Endodermal cell (in vitro differentiated cells): ENCODE data around the gene ZNF462. TPM values are rescaled to one million over a fixed set of nuclear protein-coding genes. Genes with fewer than 3 reads are reported as not detected.

ENCODE experiments used
- DNase-seq: peaks from one replicate; pipeline ENCODE4 v3.0.0-alpha.2; 2017
- H3K27ac ChIP-seq: 2 replicates; pipeline ENCODE4 v1.5.1; 2013; ENCODE audit warnings: mild to moderate bottlenecking, low read depth, low read length, moderate library complexity
- H3K27me3 ChIP-seq: 2 replicates; pipeline ENCODE4 v1.6.1; 2013; ENCODE audit warnings: mild to moderate bottlenecking, low read length, moderate library complexity; ENCODE audit not compliant: insufficient read depth, control insufficient read depth, poor library complexity, severe bottlenecking
- H3K36me3 ChIP-seq: 2 replicates; pipeline ENCODE4 v1.7.0; 2013; ENCODE audit warnings: mild to moderate bottlenecking, low read length, moderate library complexity; ENCODE audit not compliant: control insufficient read depth, insufficient read depth
- H3K4me1 ChIP-seq: one replicate; pipeline ENCODE4 v1.7.0; 2013; ENCODE audit warnings: low read length; ENCODE audit not compliant: control insufficient read depth, insufficient read depth
- H3K4me3 ChIP-seq: 2 replicates; pipeline ENCODE4 v1.5.1; 2013; ENCODE audit warnings: mild to moderate bottlenecking, low read length, moderate library complexity
- H3K9ac ChIP-seq: 2 replicates; pipeline ENCODE4 v1.6.1; 2013; ENCODE audit warnings: mild to moderate bottlenecking, low read length, moderate library complexity; ENCODE audit not compliant: poor library complexity, severe bottlenecking; ENCODE audit errors: extremely low read depth
- H3K9me3 ChIP-seq: 2 replicates; pipeline ENCODE4 v1.6.1; 2013; ENCODE audit warnings: mild to moderate bottlenecking, low read length, moderate library complexity; ENCODE audit not compliant: control insufficient read depth
- H3K27ac Mint-ChIP-seq: 2 replicates; pipeline ENCODE4 v1.8.0; 2020; ENCODE audit warnings: mixed read lengths
- H3K27me3 Mint-ChIP-seq: 2 replicates; pipeline ENCODE4 v1.8.0; 2021; ENCODE audit warnings: mild to moderate bottlenecking, mixed read lengths; ENCODE audit not compliant: insufficient read depth
- H3K36me3 Mint-ChIP-seq: 2 replicates; pipeline ENCODE4 v1.8.0; 2020; ENCODE audit warnings: low read depth, mixed read lengths
- H3K4me1 Mint-ChIP-seq: 2 replicates; pipeline ENCODE4 v1.8.0; 2020; ENCODE audit warnings: mixed read lengths
- H3K4me3 Mint-ChIP-seq: 2 replicates; pipeline ENCODE4 v1.8.0; 2020; ENCODE audit warnings: mild to moderate bottlenecking, moderate library complexity, mixed read lengths
- H3K9me3 Mint-ChIP-seq: 2 replicates; pipeline ENCODE4 v1.8.0; 2020; ENCODE audit warnings: mild to moderate bottlenecking, mixed read lengths
- CTCF ChIP-seq: fragments of 200-600 bp; sonication (generic); conservative IDR thresholded peaks from 2 replicates; pipeline ENCODE4 v1.5.0; 2021; ENCODE audit warnings: antibody characterized with exemption, mild to moderate bottlenecking
- WGBS, 2 experiments: methylation state at CpG; one replicate each; pipeline versions ENCODE4 v1.1.5 to v1.1.7; 2013; ENCODE audit warnings: missing lambda C conversion rate in 2 of 2, mixed read lengths in 1 of 2; ENCODE audit not compliant: insufficient coverage in 1 of 2, insufficient read length in 1 of 2; 5-methylcytosine and 5-hydroxymethylcytosine counted together
- total RNA-seq, 2 donors: library from RNA; stranded (reverse); fragmentation: NEBNext Ultra II Directional in 1 of 2; extraction: Animal tissue kit (Norgen Biotek cat#: 25700) in 1 of 2; gene quantifications; 2 replicates in 1 of 2; 3 replicates in 1 of 2; pipeline ENCODE4 v1.2.1, GENCODE V29; 2021

Gene ZNF462
- total RNA-seq, 2 donors from 2014 or later, result 68.2 to 88.4 TPM

GRCh38 chr9:107042606-107043005 lies 179.6 kb downstream of the ZNF462 start:
- no peak for DNase-seq

GRCh38 chr9:107043886-107044285 lies 180.9 kb downstream of the ZNF462 start:
- TF ChIP-seq CTCF, result no peak
- H3K4me3 ChIP-seq, result no peak overlapping the region
- peak; percentile 56 for DNase-seq
- no peak overlapping the region for H3K27ac ChIP-seq
- 82 to 83% methylated on average over 3 to 5 of the region's 5 CpGs for WGBS, 2 experiments
- H3K27me3 Mint-ChIP-seq, result no peaks in the 10 kb centered on the region
- no peaks in the 10 kb centered on the region for H3K36me3 ChIP-seq
- H3K9ac ChIP-seq, result no peak overlapping the region
- no peaks in the 10 kb centered on the region for H3K9me3 Mint-ChIP-seq
- H3K9me3 ChIP-seq, result no peaks in the 10 kb centered on the region
- no peak overlapping the region for H3K4me3 Mint-ChIP-seq
- no peaks in the 10 kb centered on the region for H3K27me3 ChIP-seq
- peaks cover under 1% of the 10 kb centered on the region for H3K4me1 Mint-ChIP-seq
- no peak overlapping the region for H3K27ac Mint-ChIP-seq
- no peaks in the 10 kb centered on the region for H3K36me3 Mint-ChIP-seq
- no peaks in the 10 kb centered on the region for H3K4me1 ChIP-seq

More at GRCh38 chr9:107042606-107043005, 179.6 kb downstream of the ZNF462 start:
- Histone ChIP-seq H3K9ac (no peak overlapping the region), H3K9me3 (no peaks in the 10 kb centered on the region), H3K27me3 (no peaks in the 10 kb centered on the region), H3K27ac (no peak overlapping the region), H3K4me1 (no peaks in the 10 kb centered on the region), H3K4me3 (no peak overlapping the region), H3K36me3 (no peaks in the 10 kb centered on the region)
- Mint-ChIP-seq H3K36me3 (no peaks in the 10 kb centered on the region), H3K27ac (no peak overlapping the region), H3K4me3 (no peak overlapping the region), H3K9me3 (no peaks in the 10 kb centered on the region), H3K4me1 (no peaks in the 10 kb centered on the region), H3K27me3 (no peaks in the 10 kb centered on the region)
- TF ChIP-seq CTCF, result no peak

- no peak overlapping the region for H3K27ac ChIP-seq
- H3K9ac ChIP-seq, result no peak overlapping the region
- no peaks in the 10 kb centered on the region for H3K4me1 ChIP-seq
- no peaks in the 10 kb centered on the region for H3K9me3 ChIP-seq
- no peak overlapping the region for H3K4me3 Mint-ChIP-seq
- peaks cover 1% of the 10 kb centered on the region for H3K27me3 Mint-ChIP-seq
- no peaks in the 10 kb centered on the region for H3K27me3 ChIP-seq
- DNase-seq, result peak; percentile 60
- no peak overlapping the region for H3K27ac Mint-ChIP-seq
- no peaks in the 10 kb centered on the region for H3K9me3 Mint-ChIP-seq
- TF ChIP-seq CTCF, result peak; percentile 49
- WGBS, 2 experiments, result 75 to 95% methylated on average over 1 to 4 of the region's 4 CpGs
- no peaks in the 10 kb centered on the region for H3K36me3 Mint-ChIP-seq
- H3K36me3 ChIP-seq, result no peaks in the 10 kb centered on the region
- peaks cover 10% of the 10 kb centered on the region for H3K4me1 Mint-ChIP-seq
- H3K4me3 ChIP-seq, result no peak overlapping the region
Measured at GRCh38 chr9:107044872-107045271, 181.9 kb downstream of the ZNF462 start.
